Gastrocnemius medialis (tissue), 4 donors: Measurements from ENCODE around the gene TAF3.

ENCODE experiments used
- CTCF ChIP-seq, 5 experiments: fragments of 450-650 bp in 3 of 5; fragments of 200-600 bp in 2 of 5; sonication (generic) in 2 of 5; IDR thresholded peaks in 4 of 5; conservative IDR thresholded peaks in 1 of 5; 1 replicate in 4 of 5; 2 replicates in 1 of 5; pipeline ENCODE4 v1.5.1; 2016 to 2019; ENCODE audit warnings: antibody characterized with exemption in 5 of 5, mild to moderate bottlenecking in 3 of 5, moderate library complexity in 3 of 5
- POLR2A ChIP-seq, 2 donors: fragments of 450-650 bp; IDR thresholded peaks; one replicate each; pipeline ENCODE4 v1.6.1; 2017; ENCODE audit warnings: antibody characterized with exemption in 2 of 2, mild to moderate bottlenecking in 2 of 2, moderate library complexity in 2 of 2

DNA sequence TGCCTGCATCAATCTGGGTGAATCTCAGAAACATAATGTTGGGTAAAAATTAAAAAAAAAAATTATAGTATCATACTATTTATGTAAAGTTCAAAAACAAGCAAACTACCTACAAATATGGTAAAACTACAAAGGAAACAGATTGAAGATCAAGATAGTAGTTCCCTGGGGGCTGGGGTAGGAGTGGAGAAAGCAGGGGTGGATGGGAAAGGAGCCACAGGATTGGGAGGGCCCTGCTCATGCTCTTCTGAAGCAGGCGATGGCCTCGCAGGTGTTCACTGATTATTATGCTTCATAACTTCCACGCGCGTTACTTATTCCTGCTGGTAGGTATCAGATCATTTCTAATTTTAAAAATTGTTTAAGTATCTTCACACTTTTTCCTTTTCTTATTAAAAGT lies 140.1 kb downstream of the TAF3 start:
- no peak for TF ChIP-seq CTCF (IDR thresholded peaks at IDR 0.05 in 4 of 5, conservative IDR thresholded peaks at IDR 0.05 in 1 of 5)
- TF ChIP-seq POLR2A (IDR thresholded peaks at IDR 0.05): no peak
